Measurements from ENCODE around the gene XIRP1.

The XIRP1 gene

DNA sequence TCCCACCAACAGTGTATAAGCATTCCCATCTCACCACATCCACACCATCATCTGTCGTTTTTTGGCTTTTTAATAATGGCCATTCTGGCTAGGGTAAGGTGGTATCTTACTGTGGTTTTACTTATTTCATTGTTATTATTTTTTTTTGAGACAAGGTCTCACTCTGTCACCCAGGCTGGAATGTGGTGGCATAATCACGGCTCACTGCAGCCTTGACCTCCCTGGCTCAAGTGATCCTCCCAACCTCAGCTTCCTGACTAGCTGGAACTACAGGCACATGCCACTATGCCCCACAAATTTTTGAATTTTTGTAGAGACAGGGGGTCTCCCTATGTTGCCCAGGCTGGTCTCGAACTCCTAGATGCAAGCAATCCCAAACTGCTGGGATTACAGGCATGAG is 28.0 kb downstream of the XIRP1 start:
- TF ChIP-seq POU2F2 (IDR thresholded peaks at IDR 0.05; ENCODE audit: low read depth, low read length) (no peak), SPI1 (IDR thresholded peaks at IDR 0.05; ENCODE audit: low read depth, low read length) (no peak), TAF1 (IDR thresholded peaks at IDR 0.05; ENCODE audit: low read depth, low read length) (no peak), PAX5 (IDR thresholded peaks at IDR 0.05; ENCODE audit: insufficient read depth, low read length, severe bottlenecking) (no peak), POLR2AphosphoS5 (IDR thresholded peaks at IDR 0.05; ENCODE audit: low read depth, low read length) (no peak), POLR2A (IDR thresholded peaks at IDR 0.05; ENCODE audit: low read depth, low read length) (no peak)
- FAIRE-seq (no peak), DNase-seq (ENCODE audit: insufficient read length, low spot score) (no peak)

- DNase-seq (ENCODE audit: insufficient read length, low spot score) (no peak), FAIRE-seq (no peak)
- TF ChIP-seq POLR2A (IDR thresholded peaks at IDR 0.05; ENCODE audit: low read depth, low read length), result no peak
- TF ChIP-seq PAX5 (IDR thresholded peaks at IDR 0.05; ENCODE audit: insufficient read depth, low read length, severe bottlenecking), result no peak
- TF ChIP-seq POU2F2 (IDR thresholded peaks at IDR 0.05; ENCODE audit: low read depth, low read length), result no peak
- no peak for TF ChIP-seq POLR2AphosphoS5 (IDR thresholded peaks at IDR 0.05; ENCODE audit: low read depth, low read length)
- TF ChIP-seq SPI1 (IDR thresholded peaks at IDR 0.05; ENCODE audit: low read depth, low read length), result no peak
- no peak for TF ChIP-seq TAF1 (IDR thresholded peaks at IDR 0.05; ENCODE audit: low read depth, low read length)
Observed at GRCh38 chr3:39158148-39158715, 34.2 kb downstream of the XIRP1 start.

DNA sequence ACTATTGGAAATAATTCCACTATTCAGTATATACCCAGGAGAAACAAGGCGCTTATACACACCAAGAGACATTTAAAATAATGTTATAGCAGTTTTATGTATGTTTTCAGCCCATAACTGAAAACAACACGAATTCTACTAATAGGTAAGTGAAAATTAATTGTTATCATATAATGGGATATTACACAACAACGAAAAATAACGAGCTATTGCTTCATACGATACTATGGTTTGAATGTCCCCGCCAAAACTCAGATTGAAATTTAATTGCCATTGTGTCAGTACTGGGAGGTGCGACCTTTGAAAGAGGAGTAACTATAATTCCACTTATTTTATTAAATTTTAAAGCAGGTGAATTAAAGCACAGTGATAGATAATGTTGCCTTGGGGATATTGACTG is 35.0 kb downstream of the XIRP1 start:
- TF ChIP-seq TAF1 (IDR thresholded peaks at IDR 0.05; ENCODE audit: low read depth, low read length) (no peak), POU2F2 (IDR thresholded peaks at IDR 0.05; ENCODE audit: low read depth, low read length) (no peak), POLR2AphosphoS5 (IDR thresholded peaks at IDR 0.05; ENCODE audit: low read depth, low read length) (no peak), PAX5 (IDR thresholded peaks at IDR 0.05; ENCODE audit: insufficient read depth, low read length, severe bottlenecking) (no peak), POLR2A (IDR thresholded peaks at IDR 0.05; ENCODE audit: low read depth, low read length) (no peak), SPI1 (IDR thresholded peaks at IDR 0.05; ENCODE audit: low read depth, low read length) (no peak)
- DNase-seq (ENCODE audit: insufficient read length, low spot score) (no peak), FAIRE-seq (no peak)

DNA sequence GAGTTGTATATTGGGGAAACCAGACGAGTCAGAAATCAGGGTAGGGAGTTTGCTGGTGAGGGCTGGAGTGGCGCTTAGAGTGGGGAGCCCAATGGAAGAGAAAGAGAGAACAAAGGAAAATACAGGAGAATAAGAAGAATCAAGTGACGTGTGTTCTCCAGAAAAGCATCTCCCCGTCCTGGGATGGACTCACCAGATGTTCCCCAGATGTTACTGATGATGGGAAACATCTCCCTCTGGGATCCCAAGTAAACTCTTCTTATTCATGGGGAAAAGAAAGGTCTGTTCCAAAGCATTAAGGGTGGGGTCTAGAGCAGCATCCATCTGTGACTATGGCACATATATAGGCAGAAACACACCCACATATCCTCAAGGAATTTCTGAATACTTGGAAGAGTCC is 36.0 kb downstream of the XIRP1 start:
- DNase-seq (ENCODE audit: insufficient read length, low spot score), result no peak
- no peak for FAIRE-seq
- no peak for TF ChIP-seq TAF1 (IDR thresholded peaks at IDR 0.05; ENCODE audit: low read depth, low read length)
- no peak for TF ChIP-seq SPI1 (IDR thresholded peaks at IDR 0.05; ENCODE audit: low read depth, low read length)
- no peak for TF ChIP-seq POLR2A (IDR thresholded peaks at IDR 0.05; ENCODE audit: low read depth, low read length)

GRCh38 chr3:39154280-39155021 is 37.9 kb downstream of the XIRP1 start:
- TF ChIP-seq PAX5 (IDR thresholded peaks at IDR 0.05; ENCODE audit: insufficient read depth, low read length, severe bottlenecking) (no peak), POLR2AphosphoS5 (IDR thresholded peaks at IDR 0.05; ENCODE audit: low read depth, low read length) (no peak), SPI1 (IDR thresholded peaks at IDR 0.05; ENCODE audit: low read depth, low read length) (no peak), TAF1 (IDR thresholded peaks at IDR 0.05; ENCODE audit: low read depth, low read length) (no peak), POU2F2 (IDR thresholded peaks at IDR 0.05; ENCODE audit: low read depth, low read length) (no peak), POLR2A (IDR thresholded peaks at IDR 0.05; ENCODE audit: low read depth, low read length) (no peak)
- DNase-seq (ENCODE audit: insufficient read length, low spot score) (no peak), FAIRE-seq (no peak)

DNA sequence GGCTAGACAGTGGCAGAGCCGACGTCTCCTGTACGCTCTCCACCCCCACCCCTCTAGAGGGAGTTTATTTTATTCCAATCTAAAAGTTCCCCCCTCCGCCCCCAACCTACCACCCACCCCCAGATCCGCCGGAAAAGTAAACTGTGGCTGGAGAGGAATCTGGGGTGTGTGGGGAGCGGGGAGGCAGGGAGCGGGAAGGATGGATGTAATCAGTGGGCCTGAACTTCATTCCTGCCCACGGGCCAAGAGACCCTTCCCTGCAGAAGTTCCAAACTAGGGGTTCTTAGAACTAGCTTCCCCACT is 38.5 kb downstream of the XIRP1 start:
- FAIRE-seq (no peak), DNase-seq (ENCODE audit: insufficient read length, low spot score) (no peak)
- TF ChIP-seq TAF1 (IDR thresholded peaks at IDR 0.05; ENCODE audit: low read depth, low read length), result no peak
- TF ChIP-seq POLR2A (IDR thresholded peaks at IDR 0.05; ENCODE audit: low read depth, low read length), result no peak
- TF ChIP-seq POLR2AphosphoS5 (IDR thresholded peaks at IDR 0.05; ENCODE audit: low read depth, low read length), result no peak
- TF ChIP-seq SPI1 (IDR thresholded peaks at IDR 0.05; ENCODE audit: low read depth, low read length), result no peak
- TF ChIP-seq POU2F2 (IDR thresholded peaks at IDR 0.05; ENCODE audit: low read depth, low read length), result no peak
- no peak for TF ChIP-seq PAX5 (IDR thresholded peaks at IDR 0.05; ENCODE audit: insufficient read depth, low read length, severe bottlenecking)

- TF ChIP-seq PAX5 (IDR thresholded peaks at IDR 0.05; ENCODE audit: insufficient read depth, low read length, severe bottlenecking) (no peak), SPI1 (IDR thresholded peaks at IDR 0.05; ENCODE audit: low read depth, low read length) (0 out of 2 replicates have a peak, but pooled peaks have one; percentile 5)
- DNase-seq (ENCODE audit: insufficient read length, low spot score) (no peak), FAIRE-seq (peak; percentile 57)
Observed at GRCh38 chr3:39150803-39151631, 41.4 kb downstream of the XIRP1 start.

DNA sequence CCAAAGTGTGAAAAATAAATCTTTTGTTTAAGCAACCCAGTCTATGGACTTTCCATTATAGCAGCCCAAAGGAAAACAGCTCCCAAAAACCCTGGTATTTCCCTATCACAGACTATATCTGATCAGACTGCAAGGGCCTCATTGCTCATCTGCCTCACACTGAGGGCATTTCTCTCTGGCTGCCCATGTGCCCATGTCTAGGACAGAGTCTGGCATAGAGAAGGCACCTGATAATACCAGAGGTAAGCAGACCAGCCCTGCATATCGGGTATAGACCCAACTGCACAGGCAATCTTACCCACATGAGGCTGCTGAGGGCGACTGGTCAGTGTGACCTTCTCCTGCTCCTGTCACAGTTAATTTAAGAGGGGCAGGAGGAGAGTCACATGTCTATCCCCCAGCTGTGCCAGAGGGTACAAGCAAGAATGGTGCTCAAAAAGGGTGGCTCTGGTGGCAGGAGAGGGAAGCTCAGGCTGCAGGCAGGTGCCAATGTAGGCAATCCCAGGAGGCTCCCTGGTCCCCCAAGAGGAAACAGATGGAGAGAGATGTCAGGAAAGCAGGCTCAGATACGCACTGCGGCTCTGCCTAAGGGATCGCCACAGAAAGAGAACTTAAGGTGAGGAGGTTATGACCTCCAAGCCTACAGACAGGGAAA is 42.1 kb downstream of the XIRP1 start:
- DNase-seq (ENCODE audit: insufficient read length, low spot score) (no peak), FAIRE-seq (no peak)

GRCh38 chr3:39149498-39150147 is 42.8 kb downstream of the XIRP1 start:
- DNase-seq (ENCODE audit: insufficient read length, low spot score), result no peak
- FAIRE-seq, result no peak
- TF ChIP-seq PAX5 (IDR thresholded peaks at IDR 0.05; ENCODE audit: insufficient read depth, low read length, severe bottlenecking), result no peak
- TF ChIP-seq POLR2A (IDR thresholded peaks at IDR 0.05; ENCODE audit: low read depth, low read length), result no peak
- no peak for TF ChIP-seq TAF1 (IDR thresholded peaks at IDR 0.05; ENCODE audit: low read depth, low read length)
- no peak for TF ChIP-seq POLR2AphosphoS5 (IDR thresholded peaks at IDR 0.05; ENCODE audit: low read depth, low read length)
- TF ChIP-seq POU2F2 (IDR thresholded peaks at IDR 0.05; ENCODE audit: low read depth, low read length), result no peak
- TF ChIP-seq SPI1 (IDR thresholded peaks at IDR 0.05; ENCODE audit: low read depth, low read length), result no peak

More for the DNA sequence above, 42.1 kb downstream of the XIRP1 start:
- TF ChIP-seq POU2F2 (IDR thresholded peaks at IDR 0.05; ENCODE audit: low read depth, low read length), result no peak
- 0 out of 2 replicates have a peak, but pooled peaks have one; percentile 31 for TF ChIP-seq POLR2A (IDR thresholded peaks at IDR 0.05; ENCODE audit: low read depth, low read length)

Data from GM12891 (cell line).